HuH-7 (cell line): ENCODE measurements around the gene PPCS.
"Not testable (repeated sequence)": the region's sequence is repeated elsewhere in the genome, so short reads cannot be mapped to it uniquely, and the experiment has no call there.

Experiments
- DNase-seq: peaks from one replicate; pipeline ENCODE4 v3.0.0; 2011; ENCODE audit warnings: low spot score

Gene PPCS

GRCh38 chr1:42453386-42453785, 3.0 kb upstream of the PPCS start:
- DNase-seq = no peak

DNA sequence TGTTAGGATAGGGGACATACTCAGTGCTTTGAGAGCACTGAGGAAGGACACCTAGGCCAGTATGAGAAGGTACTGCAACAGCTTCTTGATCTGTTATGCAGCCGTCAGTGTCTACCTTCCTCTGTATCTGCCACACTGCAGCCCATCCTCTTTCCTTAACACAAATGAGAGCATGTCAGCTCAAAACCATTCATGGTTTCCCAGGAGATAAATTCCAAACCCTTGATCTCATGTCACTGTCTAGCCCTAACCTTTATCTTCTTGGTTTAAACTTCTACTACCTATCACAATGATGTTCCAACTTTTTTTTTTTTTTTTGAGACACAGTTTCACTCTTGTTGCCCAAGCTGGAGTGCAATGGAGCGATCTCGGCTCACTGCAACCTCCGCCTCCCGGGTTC, 1.9 kb upstream of the PPCS start:
- DNase-seq = no peak

DNA sequence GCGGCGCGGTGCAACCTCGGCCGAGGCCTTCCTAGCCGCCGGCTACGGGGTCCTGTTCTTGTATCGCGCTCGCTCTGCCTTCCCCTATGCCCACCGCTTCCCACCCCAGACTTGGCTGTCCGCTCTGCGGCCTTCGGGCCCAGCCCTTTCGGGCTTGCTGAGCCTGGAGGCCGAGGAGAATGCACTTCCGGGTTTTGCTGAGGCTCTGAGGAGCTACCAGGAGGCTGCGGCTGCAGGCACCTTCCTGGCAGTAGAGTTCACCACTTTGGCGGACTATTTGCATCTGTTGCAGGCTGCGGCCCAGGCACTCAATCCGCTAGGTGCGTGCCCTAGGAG, 379 bp downstream of the PPCS start:
- DNase-seq = peak; percentile 69

DNA sequence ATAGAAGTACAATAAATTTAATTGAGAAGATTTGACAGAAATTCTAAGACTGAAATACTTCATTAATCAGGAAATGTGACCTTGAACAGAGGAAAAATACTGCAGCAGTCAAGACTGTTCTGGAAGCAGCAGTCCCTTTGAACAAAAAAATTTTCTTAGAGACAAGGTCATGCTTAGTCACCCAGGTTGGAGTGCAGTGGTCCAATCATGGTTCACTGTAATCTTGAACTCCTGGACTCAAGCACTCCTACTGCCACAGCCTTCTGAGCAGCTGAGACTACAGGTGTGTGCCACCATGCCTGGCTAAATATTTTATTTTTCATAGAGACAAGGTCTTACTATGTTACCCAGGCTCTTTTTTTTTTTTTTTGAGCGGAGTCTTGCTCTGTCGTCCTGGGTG, 4.9 kb downstream of the PPCS start:
- no peak for DNase-seq

GRCh38 chr1:42462828-42463763, 6.8 kb downstream of the PPCS start, which contains the start of gene CCDC30:
Gene CCDC30, plus strand, starts transcription at chr1:42463286. Its CDS starts 17,266 bp downstream, at chr1:42480552.
- peak; percentile 95 for DNase-seq

DNA sequence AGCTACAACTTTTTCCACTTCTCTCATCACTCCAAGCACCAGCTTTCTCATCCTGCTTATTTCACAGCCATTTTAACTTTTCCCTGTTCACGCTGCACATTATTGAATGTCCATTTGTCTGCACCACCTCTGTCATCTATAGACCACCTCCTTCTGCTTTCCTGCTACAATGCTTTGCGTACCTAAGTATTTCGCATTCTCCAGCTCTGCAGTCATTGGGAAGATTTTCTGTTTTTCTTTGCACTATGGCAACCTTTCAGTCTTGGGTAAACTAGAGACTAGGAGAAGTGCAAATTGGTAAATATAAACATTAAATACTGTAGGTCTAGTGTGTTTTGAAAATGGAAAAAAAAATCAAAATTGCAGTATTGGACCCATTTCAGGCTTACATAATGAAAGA, 7.6 kb downstream of the PPCS start:
- no peak for DNase-seq

DNA sequence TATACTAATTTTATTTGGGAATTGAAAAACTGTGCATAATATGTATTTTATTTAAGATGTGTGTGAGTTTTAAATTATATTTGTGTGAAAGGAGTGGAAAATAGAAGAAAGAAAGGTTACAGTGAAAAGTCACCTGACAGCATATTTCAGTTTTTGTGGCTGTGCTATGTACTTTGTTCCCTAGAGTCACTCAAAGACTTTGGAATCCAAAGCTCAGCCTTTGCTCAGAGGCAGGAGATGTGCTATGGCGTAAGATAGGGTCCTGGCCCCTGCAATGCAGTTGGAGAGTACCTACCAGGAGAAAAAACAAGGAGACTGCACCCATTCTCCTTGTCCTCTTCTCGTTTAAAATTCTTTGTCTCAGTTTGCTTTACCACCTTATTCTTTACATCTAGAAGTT, 9.7 kb downstream of the PPCS start:
- DNase-seq = no peak

DNA sequence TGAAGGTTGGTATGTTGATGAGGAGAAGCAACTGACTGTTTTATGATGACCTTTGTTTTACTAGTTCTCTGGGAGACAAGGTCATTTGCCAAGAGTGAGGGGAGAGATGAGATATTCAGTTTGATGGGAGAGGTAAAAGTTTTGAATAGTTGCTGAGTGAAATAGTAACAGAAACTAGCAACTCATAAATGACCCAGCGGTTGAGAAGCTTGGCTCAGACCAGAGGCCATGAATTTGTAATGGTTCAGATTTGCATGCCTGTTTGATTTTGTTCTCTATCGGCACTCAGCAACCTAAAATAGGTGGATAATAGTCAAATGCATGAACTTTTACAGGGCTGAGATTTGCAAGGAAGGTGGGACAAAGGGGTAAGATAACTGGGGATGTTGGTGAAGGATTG, 13.4 kb downstream of the PPCS start:
- DNase-seq = no peak

DNA sequence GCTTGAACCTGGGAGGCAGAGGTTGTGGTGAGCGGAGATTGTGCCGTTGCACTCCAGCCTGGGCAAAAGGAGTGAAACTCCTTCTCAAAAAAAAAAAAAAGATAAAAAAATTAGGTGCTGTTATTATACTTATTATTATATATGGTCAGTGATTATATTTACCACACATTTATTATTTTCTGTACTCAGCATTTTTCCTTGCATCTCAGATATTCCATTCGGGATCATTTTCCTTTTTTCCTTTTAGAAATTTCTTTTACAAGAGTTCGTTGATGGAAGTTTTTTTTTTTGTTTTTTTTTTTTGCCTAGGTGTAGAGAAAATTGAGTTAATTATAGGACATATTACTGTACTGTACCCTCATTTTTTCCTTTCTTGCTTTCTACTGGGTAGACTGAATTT, 20.3 kb downstream of the PPCS start:
- DNase-seq = no peak

- DNase-seq = not testable (repeated sequence)
These were observed 21.0 kb downstream of the PPCS start for GRCh38 chr1:42477354-42477753.

DNA sequence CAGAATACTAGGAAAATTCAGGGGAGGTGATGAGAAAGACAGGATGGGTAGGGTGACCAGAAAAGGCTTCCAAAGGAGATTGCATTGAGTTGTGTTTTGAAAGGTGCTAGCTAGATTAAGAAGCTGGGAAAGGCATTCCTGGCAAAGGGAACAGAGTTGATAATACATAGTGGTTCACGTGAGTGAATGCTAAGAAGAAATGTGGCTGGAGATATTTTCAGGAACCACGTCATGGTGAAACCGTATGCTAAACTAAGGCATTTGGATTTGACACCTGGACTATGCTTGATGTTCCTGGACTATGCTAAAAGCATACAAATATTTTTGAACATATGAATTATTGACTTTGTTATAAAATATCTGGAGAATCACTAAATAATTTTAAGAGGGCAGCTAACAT, 21.4 kb downstream of the PPCS start:
- no peak for DNase-seq

DNA sequence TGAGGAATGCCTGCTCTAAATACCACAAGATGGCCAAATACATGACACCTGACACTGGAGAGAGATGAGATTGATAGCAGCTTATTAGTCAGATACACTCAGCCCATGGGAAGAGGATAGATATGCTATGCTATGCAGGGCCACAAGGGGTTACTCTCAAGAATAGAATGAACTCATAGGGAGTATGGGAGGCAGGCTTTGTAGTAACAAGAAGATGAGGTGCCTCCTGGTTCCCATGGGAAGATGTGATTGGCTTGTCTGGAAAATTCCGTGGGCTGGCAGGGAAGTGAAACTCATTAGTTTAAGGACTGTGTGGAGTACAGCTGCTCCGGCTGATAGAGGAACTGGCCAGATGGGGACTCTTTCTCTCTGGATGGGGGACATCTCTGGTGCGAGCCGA, 23.3 kb downstream of the PPCS start:
- no peak for DNase-seq

GRCh38 chr1:42480921-42481320, 24.6 kb downstream of the PPCS start:
- no peak for DNase-seq

DNA sequence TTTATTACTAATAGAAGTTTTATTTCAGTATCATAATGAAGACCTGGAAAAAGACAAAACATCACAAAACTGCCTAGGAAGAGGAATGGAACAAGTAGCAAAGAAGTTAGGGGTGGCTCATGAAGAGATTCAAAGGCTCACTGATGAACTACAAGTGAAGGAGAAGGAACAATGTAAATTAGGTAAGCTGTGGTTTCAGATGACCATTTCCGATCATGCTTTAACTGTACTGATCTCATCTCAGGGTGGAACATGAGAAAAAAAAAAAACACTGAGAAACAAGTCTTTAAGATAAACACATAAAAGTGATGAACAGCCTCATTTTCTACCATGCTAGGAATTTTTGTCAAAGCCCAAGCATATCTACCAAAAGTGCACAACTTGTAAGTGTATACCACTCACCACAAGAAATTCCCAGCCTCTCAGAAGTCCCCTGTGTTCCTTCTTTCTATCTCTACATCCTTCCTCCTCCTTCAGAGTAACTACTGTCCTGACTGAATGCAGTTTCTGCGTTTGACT, 26.4 kb downstream of the PPCS start:
- no peak for DNase-seq

- no peak for DNase-seq
These were observed 28.0 kb downstream of the PPCS start for GRCh38 chr1:42484382-42484781.

DNA sequence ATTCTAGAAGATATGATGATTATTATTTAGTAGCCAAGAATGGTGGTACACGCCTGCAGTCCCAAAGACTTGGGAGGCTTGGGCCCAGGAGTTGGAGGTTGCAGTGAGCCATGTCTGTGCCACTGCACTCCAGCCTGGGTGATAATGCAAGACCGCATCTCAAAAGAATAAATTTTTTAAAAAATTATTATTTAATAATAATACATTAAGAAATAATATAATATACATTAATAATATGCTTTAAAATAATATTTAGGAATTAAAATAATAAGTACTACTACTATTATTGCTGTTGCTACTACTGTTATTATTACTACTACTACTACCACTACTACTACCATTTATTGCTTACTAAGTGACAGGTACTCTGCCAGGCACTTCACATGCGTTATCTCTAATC, 33.9 kb downstream of the PPCS start:
- DNase-seq = no peak

DNA sequence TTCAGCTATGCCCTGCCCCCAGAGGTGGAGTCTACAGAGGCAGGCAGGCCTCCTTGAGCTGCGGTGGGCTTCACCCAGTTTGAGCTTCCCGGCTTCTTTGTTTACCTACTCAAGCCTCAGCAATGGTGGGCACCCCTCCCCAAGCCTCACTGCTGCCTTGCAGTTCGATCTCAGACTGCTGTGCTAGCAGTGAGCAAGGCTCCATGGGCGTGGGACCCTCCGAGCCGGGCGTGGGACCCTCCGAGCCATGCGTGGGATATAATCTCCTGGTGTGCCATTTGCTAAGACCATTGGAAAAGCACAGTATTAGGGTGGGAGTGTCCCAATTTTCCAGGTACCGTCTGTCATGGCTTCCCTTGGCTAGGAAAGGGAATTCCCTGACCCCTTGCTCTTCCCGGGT, 45.7 kb downstream of the PPCS start:
- DNase-seq = not testable (repeated sequence)

GRCh38 chr1:42504535-42505128, 48.3 kb downstream of the PPCS start:
- no peak for DNase-seq

DNA sequence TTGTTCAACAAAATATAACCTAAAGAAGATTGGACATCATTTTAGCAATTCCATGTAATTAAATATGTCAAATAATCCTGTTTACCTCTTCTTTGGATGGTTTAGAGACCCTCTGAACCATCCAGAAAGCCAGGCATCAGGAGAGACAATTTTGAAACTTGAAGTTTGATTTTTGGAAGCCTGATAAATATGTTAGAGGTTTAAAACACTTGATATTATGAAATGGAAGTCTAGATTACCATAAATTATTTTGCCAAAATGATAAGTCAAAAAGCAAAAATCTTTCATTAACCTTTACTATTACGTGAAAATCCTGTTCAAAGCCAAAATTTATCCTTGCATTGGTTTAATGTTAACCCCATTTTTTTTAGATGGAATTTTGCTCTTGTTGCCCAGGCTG, 50.2 kb downstream of the PPCS start:
- no peak for DNase-seq
